ENCODE results near the gene PELO.
"Not testable (repeated sequence)": the region's sequence is repeated elsewhere in the genome, so short reads cannot be mapped to it uniquely, and the experiment has no call there.

PELO gene

GRCh38 chr5:52799358-52799982, 11.8 kb downstream of the PELO start:
- in situ Hi-C loops (cut with HindIII; ENCODE audit: low sequenced_read_pairs), result no loop called here

GRCh38 chr5:52799983-52800393, 12.3 kb downstream of the PELO start:
- in situ Hi-C loops (cut with HindIII; ENCODE audit: low sequenced_read_pairs), result no loop called here

GRCh38 chr5:52800394-52801213, 12.9 kb downstream of the PELO start:
- in situ Hi-C loops (cut with HindIII; ENCODE audit: low sequenced_read_pairs), result no loop called here

GRCh38 chr5:52801329-52801728, 13.6 kb downstream of the PELO start:
- in situ Hi-C loops (cut with HindIII; ENCODE audit: low sequenced_read_pairs), result no loop called here

GRCh38 chr5:52802272-52802973, 14.7 kb downstream of the PELO start:
- in situ Hi-C loops (cut with HindIII; ENCODE audit: low sequenced_read_pairs), result no loop called here

GRCh38 chr5:52802974-52803336, 15.2 kb downstream of the PELO start:
- in situ Hi-C loops (cut with HindIII; ENCODE audit: low sequenced_read_pairs), result no loop called here

GRCh38 chr5:52804387-52804791, 16.7 kb downstream of the PELO start:
- in situ Hi-C loops (cut with HindIII; ENCODE audit: low sequenced_read_pairs), result no loop called here

- in situ Hi-C loops (cut with HindIII; ENCODE audit: low sequenced_read_pairs), result no loop called here
Measured at GRCh38 chr5:52804981-52805380, 17.3 kb downstream of the PELO start.

- in situ Hi-C loops (cut with HindIII; ENCODE audit: low sequenced_read_pairs), result no loop called here
Measured at GRCh38 chr5:52805615-52806014, 17.9 kb downstream of the PELO start.

GRCh38 chr5:52807037-52807436, 19.3 kb downstream of the PELO start:
- in situ Hi-C loops (cut with HindIII; ENCODE audit: low sequenced_read_pairs), result no loop called here

- in situ Hi-C loops (cut with HindIII; ENCODE audit: low sequenced_read_pairs), result no loop called here
Measured at GRCh38 chr5:52807723-52808122, 20.0 kb downstream of the PELO start.

GRCh38 chr5:52808316-52808901, 20.7 kb downstream of the PELO start:
- in situ Hi-C loops (cut with HindIII; ENCODE audit: low sequenced_read_pairs), result no loop called here

- in situ Hi-C loops (cut with HindIII; ENCODE audit: low sequenced_read_pairs), result no loop called here
Measured at GRCh38 chr5:52809884-52810283, 22.2 kb downstream of the PELO start.

- in situ Hi-C loops (cut with HindIII; ENCODE audit: low sequenced_read_pairs), result no loop called here
Measured at GRCh38 chr5:52810426-52810825, 22.7 kb downstream of the PELO start.

- in situ Hi-C loops (cut with HindIII; ENCODE audit: low sequenced_read_pairs), result no loop called here
Measured at GRCh38 chr5:52811067-52811749, 23.5 kb downstream of the PELO start.

GRCh38 chr5:52814352-52815148, 26.8 kb downstream of the PELO start:
- in situ Hi-C loops (cut with HindIII; ENCODE audit: low sequenced_read_pairs), result no loop called here

GRCh38 chr5:52817818-52818217, 30.1 kb downstream of the PELO start:
- in situ Hi-C loops (cut with HindIII; ENCODE audit: low sequenced_read_pairs), result no loop called here

GRCh38 chr5:52818360-52818759, 30.6 kb downstream of the PELO start:
- in situ Hi-C loops (cut with HindIII; ENCODE audit: low sequenced_read_pairs), result no loop called here

GRCh38 chr5:52818807-52819206, 31.1 kb downstream of the PELO start:
- in situ Hi-C loops (cut with HindIII; ENCODE audit: low sequenced_read_pairs), result not testable (repeated sequence)

GRCh38 chr5:52821901-52822300, 34.2 kb downstream of the PELO start:
- in situ Hi-C loops (cut with HindIII; ENCODE audit: low sequenced_read_pairs), result no loop called here

All from DLD1 (cell line).